HAP-1 (cell line): ENCODE data around the gene HSF2.

ENCODE experiments used
- DNase-seq, 2 experiments: peaks; one replicate each; pipeline ENCODE4 v3.0.0-alpha.2; 2016 to 2020; ENCODE audit warnings: low spot score in 2 of 2
- H3K27me3 ChIP-seq: fragments of 250-450 bp; sonication (Bioruptor Pico); 2 replicates; pipeline ENCODE4 v1.5.1; 2020; ENCODE audit warnings: low read depth, mild to moderate bottlenecking, moderate library complexity
- H3K36me3 ChIP-seq: fragments of 250-450 bp; sonication (Bioruptor Pico); replicated peaks from 2 replicates; pipeline ENCODE4 v1.5.1; 2020; ENCODE audit warnings: mild to moderate bottlenecking
- H3K4me1 ChIP-seq: fragments of 250-450 bp; sonication (Bioruptor Pico); 2 replicates; pipeline ENCODE4 v1.5.1; 2020; ENCODE audit warnings: mild to moderate bottlenecking
- H3K4me3 ChIP-seq: fragments of 250-450 bp; sonication (Bioruptor Pico); 2 replicates; pipeline ENCODE4 v1.5.1; 2020; ENCODE audit warnings: mild to moderate bottlenecking, moderate library complexity
- H3K9me3 ChIP-seq: fragments of 250-450 bp; sonication (Bioruptor Pico); 2 replicates; pipeline ENCODE4 v1.5.1; 2020; ENCODE audit warnings: mild to moderate bottlenecking, moderate library complexity
- in situ Hi-C: fragments of 300-500 bp; cut with MboI; formaldehyde crosslinking; loops from 3 replicates; pipeline ENCODE4 v1.14.3; 2020; ENCODE audit warnings: low sequenced_read_pairs, inconsistent platforms, mixed read lengths

Gene HSF2

DNA sequence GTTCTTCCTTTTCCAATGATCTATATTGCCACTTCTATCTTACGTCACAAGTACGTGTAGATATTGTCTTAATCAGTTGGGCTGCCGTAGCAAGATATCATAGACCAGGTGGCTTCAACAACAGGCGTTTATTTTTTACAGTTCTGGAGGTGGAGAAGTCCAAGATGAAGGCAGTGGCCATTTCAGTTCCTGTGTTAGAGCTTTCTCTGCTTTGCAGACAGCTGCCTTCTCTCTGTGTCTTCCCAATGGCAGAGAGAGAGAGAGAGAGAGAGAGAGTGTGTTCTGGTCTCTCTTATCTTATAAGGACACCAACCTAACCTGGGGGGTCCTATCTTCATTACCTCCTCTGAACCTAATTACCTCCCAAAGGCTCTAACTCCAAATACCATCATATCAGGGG, 8.3 kb downstream of the HSF2 start:
- H3K4me1 ChIP-seq, result peaks cover 12% of the 10 kb centered on the region
- in situ Hi-C loops, result no loop called here
- no peak for DNase-seq

DNA sequence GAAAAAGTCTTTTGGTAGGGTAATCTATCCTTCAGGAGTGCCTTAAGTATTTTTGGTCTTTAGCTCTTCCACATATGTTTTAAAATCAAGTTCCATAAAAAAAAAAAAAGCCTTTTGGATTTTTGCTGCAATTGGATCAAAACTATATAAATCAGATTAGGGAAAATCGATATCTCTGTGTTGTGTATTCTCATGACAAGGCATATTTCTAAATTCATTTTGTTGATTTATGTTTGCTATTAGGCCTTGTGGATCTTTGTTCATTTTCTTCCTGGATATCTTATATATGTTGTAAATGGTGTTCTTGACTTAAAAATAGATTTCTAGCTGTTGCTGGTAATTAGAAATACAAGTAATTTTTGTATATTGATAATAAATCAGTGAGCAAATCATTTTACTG, 8.8 kb downstream of the HSF2 start:
- Histone ChIP-seq H3K36me3 (peaks cover 8% of the 10 kb centered on the region; the same call in 1 of the 2 replicates), H3K4me3 (no peak overlapping the region), H3K27me3 (no peaks in the 10 kb centered on the region), H3K9me3 (no peaks in the 10 kb centered on the region), H3K4me1 (peaks cover 12% of the 10 kb centered on the region)
- in situ Hi-C loops, result no loop called here
- DNase-seq, result no peak

More for the DNA sequence above, 8.3 kb downstream of the HSF2 start:
- no peak overlapping the region for H3K4me3 ChIP-seq
- H3K9me3 ChIP-seq, result no peaks in the 10 kb centered on the region
- H3K27me3 ChIP-seq, result no peaks in the 10 kb centered on the region
- peaks cover 6% of the 10 kb centered on the region; the same call in 1 of the 2 replicates for H3K36me3 ChIP-seq

DNA sequence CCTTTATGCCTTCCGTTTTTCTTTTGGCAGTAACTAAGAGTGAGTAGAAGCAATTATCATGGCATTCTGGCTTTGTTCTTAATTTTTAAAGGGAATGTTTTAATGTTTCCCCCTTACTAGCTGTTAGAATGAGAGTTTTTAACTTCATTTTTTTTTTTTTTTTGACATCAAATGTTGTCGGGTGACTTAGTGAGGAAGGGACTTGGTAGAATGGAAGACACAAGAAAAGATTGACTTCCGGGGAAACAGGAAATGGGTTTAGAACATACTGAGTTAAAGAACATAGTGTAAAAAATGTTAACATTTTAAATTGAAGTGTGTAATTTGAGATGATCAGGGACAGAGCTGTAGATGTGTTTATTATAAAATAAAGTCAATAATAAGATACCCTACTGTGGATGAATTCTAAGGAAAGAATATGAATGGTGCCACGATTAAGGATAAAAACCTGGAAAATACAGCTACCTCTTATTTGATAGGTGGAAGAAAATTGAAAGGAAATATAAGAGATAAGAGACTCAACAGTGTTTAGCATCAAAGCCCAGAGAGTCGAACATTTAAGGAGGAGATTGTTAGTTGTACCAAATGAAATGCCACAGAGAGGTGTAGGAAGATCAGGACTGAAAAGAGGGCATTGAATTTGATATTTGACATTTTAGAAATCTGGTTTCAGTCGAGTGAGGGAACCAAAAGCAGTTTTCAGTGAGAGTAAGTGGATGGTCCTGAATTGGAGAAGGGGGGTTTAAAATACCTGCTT, 9.4 kb downstream of the HSF2 start:
- peaks cover 13% of the 10 kb centered on the region for H3K36me3 ChIP-seq
- H3K9me3 ChIP-seq, result no peaks in the 10 kb centered on the region
- DNase-seq, result no peak
- in situ Hi-C loops, result no loop called here
- H3K27me3 ChIP-seq, result no peaks in the 10 kb centered on the region
- no peak overlapping the region for H3K4me3 ChIP-seq
- H3K4me1 ChIP-seq, result peaks cover 12% of the 10 kb centered on the region

DNA sequence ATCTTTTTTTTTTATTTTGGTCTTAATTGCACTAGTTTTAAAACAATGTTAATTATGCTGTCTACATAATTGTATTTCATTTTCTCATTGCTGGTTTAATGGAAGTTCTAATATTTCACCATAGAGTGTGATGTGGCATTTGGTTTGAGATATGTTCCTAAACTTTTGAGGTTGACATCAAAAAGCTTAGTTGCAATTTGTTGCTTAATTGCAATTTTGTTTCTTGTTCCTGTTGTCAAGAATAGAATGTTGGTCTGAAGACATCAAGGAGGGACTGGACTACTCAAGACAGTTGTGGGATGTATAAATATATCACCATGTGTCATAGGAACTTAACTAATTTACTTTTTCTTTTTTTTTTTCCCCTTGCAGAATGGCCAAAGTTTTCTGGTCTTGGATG, 12.5 kb downstream of the HSF2 start:
- no peaks in the 10 kb centered on the region for H3K27me3 ChIP-seq
- H3K36me3 ChIP-seq, result peaks cover 23% of the 10 kb centered on the region
- H3K4me3 ChIP-seq, result no peak overlapping the region
- in situ Hi-C loops, result no loop called here
- no peak for DNase-seq
- peaks cover 35% of the 10 kb centered on the region for H3K4me1 ChIP-seq
- H3K9me3 ChIP-seq, result no peaks in the 10 kb centered on the region

DNA sequence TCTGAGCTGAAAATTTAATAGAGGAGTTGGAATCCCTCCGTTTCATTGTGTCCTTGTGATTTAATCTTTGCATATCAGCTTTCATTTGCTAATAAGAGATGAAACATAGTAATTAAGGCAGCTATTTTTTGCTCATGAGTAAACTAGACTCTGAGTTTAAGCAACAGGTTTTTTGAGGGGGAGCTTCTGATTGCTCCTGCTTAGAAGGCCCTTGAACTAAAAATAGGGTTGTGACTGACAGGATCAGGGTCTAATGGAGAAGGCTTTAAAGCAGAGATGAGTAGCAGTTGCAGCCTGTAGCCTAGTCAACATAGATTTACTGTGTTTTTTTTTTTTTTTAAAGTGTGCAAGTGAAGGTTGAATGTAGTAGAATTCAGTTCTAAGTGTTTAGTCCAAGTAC, 17.4 kb downstream of the HSF2 start:
- no peaks in the 10 kb centered on the region for H3K27me3 ChIP-seq
- H3K9me3 ChIP-seq, result no peaks in the 10 kb centered on the region
- H3K4me1 ChIP-seq, result peaks cover 23% of the 10 kb centered on the region
- no peak for DNase-seq
- in situ Hi-C loops, result no loop called here
- peaks cover 40% of the 10 kb centered on the region for H3K36me3 ChIP-seq
- no peak overlapping the region for H3K4me3 ChIP-seq

DNA sequence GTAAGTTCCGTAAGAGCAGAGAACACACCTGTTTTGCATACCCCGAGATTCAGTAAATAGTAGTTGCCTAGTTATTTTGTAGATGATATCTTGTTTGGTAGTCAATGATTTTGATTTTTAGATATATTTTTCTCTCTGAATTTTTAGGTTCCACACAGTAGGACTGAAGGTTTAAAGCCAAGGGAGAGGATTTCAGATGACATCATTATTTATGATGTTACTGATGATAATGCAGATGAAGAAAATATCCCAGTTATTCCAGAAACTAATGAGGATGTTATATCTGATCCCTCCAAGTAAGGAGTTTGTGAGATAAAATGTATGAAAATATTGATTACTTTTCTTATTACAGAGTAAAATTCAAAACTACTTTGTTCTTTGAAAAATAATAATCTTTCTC, 22.6 kb downstream of the HSF2 start:
- DNase-seq, result no peak
- Histone ChIP-seq H3K4me3 (no peak overlapping the region), H3K4me1 (no peaks in the 10 kb centered on the region), H3K27me3 (no peaks in the 10 kb centered on the region), H3K36me3 (peaks cover 56% of the 10 kb centered on the region), H3K9me3 (no peaks in the 10 kb centered on the region)
- in situ Hi-C loops, result no loop called here

DNA sequence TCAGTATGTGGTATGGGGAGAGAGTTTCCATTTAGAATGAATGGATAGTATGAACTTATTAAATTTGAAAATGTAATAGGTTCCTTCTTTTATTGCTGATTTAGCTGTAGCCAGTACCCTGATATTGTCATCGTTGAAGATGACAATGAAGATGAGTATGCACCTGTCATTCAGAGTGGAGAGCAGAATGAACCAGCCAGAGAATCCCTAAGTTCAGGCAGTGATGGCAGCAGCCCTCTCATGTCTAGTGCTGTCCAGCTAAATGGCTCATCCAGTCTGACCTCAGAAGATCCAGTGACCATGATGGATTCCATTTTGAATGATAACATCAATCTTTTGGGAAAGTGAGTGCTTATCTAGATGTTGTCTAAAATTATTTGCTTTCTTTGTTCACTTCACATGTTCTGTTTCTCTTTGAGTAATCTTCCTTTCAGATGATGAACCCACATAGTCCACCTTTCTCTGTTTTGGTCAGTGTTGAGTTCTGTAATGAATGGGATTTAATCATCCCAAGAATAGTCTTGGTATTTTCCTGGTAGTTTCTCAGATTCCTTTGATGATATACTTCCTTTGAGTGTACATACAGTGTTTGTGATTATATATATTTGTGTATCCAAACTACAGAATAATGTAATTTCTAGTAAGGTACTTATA, 23.3 kb downstream of the HSF2 start:
- in situ Hi-C loops, result no loop called here
- Histone ChIP-seq H3K4me3 (no peak overlapping the region), H3K27me3 (no peaks in the 10 kb centered on the region), H3K9me3 (no peaks in the 10 kb centered on the region), H3K36me3 (peaks cover 58% of the 10 kb centered on the region), H3K4me1 (no peaks in the 10 kb centered on the region)
- DNase-seq, result no peak

DNA sequence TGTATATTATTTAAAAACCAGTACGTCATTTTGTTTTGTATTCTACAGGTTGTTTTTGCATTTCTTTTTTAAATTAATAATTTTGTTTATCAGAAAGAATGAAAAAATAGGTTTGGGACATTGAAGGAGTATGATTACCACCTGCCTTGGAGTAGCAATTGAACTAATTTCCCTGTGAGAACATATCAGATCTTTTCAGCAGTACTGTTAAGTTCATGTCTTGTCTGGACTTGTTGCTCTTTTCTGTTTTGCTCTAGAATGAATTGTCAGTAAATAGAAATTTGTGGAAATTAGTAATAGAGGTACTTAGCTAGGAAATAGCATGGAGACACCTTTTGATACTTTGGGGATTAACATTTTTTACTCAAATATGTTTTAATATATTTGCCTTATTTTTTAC, 24.3 kb downstream of the HSF2 start:
- Histone ChIP-seq H3K9me3 (no peaks in the 10 kb centered on the region), H3K36me3 (peaks cover 57% of the 10 kb centered on the region), H3K4me3 (no peak overlapping the region), H3K4me1 (no peaks in the 10 kb centered on the region), H3K27me3 (no peaks in the 10 kb centered on the region)
- in situ Hi-C loops, result no loop called here
- DNase-seq, result no peak

DNA sequence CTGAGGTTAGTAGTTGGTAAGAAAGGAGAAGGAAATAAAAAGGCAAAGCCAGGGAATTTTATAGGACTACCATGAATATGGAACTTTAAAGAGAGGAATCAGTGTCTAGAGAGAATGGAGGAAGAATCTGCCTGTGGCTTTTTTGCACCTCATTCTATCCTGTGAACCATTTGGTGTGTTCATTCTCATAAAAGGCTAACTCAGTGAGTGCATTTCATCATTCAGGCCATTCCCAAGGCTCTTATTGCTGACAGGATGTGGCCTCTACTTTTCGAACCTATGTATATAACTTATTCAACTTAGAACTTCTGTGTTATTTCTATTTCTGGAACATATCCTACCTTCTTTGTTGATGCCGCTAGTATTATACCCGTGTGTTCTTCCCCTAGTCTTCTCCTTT, 27.1 kb downstream of the HSF2 start:
- peaks cover 63% of the 10 kb centered on the region for H3K36me3 ChIP-seq
- in situ Hi-C loops, result no loop called here
- H3K4me1 ChIP-seq, result no peaks in the 10 kb centered on the region
- H3K27me3 ChIP-seq, result no peaks in the 10 kb centered on the region
- no peak overlapping the region for H3K4me3 ChIP-seq
- DNase-seq, result no peak
- H3K9me3 ChIP-seq, result no peaks in the 10 kb centered on the region

DNA sequence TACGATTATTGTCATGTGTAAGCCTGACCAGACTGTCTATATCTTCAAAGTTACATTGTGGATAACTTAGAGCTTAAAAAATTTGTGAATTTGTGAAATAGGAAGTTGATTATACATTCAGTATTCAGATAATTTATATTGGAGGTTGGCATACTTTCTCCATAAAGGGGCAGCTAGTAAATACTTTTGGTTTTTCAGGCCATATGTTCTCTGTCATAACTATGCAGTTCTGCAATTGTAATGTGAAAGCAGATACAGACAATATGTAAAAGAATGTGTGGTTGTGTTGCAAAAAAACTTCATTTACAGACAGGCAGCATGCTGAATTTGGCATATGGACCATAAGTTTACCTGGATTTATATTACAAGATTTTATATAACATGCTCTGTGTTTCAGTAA, 29.3 kb downstream of the HSF2 start:
- Histone ChIP-seq H3K9me3 (no peaks in the 10 kb centered on the region), H3K4me3 (no peak overlapping the region), H3K27me3 (no peaks in the 10 kb centered on the region), H3K4me1 (no peaks in the 10 kb centered on the region; the same call in 1 of the 2 replicates), H3K36me3 (peaks cover 59% of the 10 kb centered on the region)
- no peak for DNase-seq
- in situ Hi-C loops, result no loop called here

DNA sequence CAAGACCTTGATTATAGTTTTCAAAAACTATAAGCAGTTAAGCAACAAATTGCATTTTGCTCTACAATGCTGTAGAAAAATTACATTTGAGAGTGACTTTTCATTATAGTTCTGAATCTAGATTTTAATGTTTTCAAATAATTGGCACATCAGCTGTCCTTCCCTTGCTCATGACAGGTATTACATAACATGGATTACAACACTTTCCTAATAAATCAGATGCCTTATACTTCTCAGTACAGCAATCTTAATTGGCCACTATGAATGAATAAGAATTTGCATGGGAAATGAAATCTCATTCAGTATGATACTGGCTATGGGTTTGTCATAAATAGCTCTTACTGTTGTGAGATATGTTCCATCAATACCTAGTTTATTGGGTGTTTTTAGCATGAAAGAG, 29.9 kb downstream of the HSF2 start:
- Histone ChIP-seq H3K4me3 (no peak overlapping the region), H3K36me3 (peaks cover 55% of the 10 kb centered on the region), H3K4me1 (no peaks in the 10 kb centered on the region; the same call in 1 of the 2 replicates), H3K9me3 (no peaks in the 10 kb centered on the region), H3K27me3 (no peaks in the 10 kb centered on the region)
- in situ Hi-C loops, result no loop called here
- DNase-seq, result no peak

DNA sequence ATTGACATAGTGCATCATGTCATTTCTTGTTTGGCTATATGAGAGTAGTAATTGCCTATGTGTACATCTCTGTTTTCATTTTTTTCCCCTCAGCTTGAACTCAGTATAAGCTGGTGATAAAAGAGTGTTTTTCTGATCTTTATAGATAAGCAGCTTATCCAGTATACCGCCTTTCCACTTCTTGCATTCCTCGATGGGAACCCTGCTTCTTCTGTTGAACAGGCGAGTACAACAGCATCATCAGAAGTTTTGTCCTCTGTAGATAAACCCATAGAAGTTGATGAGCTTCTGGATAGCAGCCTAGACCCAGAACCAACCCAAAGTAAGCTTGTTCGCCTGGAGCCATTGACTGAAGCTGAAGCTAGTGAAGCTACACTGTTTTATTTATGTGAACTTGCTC, 32.3 kb downstream of the HSF2 start:
- Histone ChIP-seq H3K36me3 (peaks cover 44% of the 10 kb centered on the region), H3K4me3 (no peak overlapping the region), H3K9me3 (no peaks in the 10 kb centered on the region), H3K4me1 (no peaks in the 10 kb centered on the region; the same call in 1 of the 2 replicates), H3K27me3 (no peaks in the 10 kb centered on the region)
- DNase-seq, result no peak
- in situ Hi-C loops, result no loop called here

DNA sequence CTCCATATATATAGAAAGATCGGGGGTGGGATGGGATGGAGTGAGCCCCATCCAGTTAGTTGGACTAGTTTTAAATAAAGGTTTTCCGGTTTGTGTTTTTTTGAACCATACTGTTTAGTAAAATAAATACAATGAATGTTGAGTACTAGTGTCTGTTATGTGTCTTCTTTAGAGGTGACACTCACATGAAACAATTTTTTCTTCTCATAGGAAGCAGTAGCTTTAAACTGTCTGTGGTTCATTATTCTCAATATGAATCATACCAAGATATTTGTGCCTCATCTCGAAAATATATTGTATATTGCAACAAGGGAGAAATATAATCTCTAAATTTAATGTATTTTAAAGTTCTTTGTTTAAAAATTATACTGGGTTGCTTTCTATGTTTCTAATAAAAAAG, 33.4 kb downstream of the HSF2 start:
- Histone ChIP-seq H3K9me3 (no peaks in the 10 kb centered on the region), H3K4me3 (no peak overlapping the region), H3K36me3 (peaks cover 44% of the 10 kb centered on the region), H3K27me3 (no peaks in the 10 kb centered on the region), H3K4me1 (no peaks in the 10 kb centered on the region; the same call in 1 of the 2 replicates)
- in situ Hi-C loops, result no loop called here
- no peak for DNase-seq

DNA sequence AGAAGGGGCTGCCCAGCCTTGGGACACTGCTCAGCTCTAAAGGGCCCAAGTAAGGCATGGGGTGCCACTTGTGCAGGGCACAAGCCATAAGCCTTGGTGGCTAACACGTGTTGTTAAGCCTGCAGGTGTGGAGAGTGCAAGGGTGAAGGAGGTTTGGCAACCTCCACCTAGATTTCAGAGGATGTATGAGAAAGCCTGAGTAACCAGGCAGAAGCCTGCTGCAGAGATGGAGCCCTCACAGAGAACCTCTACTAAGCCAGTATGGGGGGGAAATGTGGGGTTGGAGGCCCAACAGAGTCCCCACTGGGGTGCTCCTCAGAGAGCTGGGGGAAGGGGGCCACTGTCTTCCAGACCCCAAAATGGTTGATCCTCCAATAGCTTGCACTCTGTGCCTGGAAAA, 39.5 kb downstream of the HSF2 start:
- Histone ChIP-seq H3K4me1 (no peaks in the 10 kb centered on the region), H3K9me3 (peaks cover 4% of the 10 kb centered on the region; the same call in 1 of the 2 replicates), H3K27me3 (no peaks in the 10 kb centered on the region), H3K36me3 (peaks cover 44% of the 10 kb centered on the region), H3K4me3 (no peak overlapping the region)
- DNase-seq, result no peak
- in situ Hi-C loops, result no loop called here
